ENCODE data around the gene ZNF335. TPM values are rescaled to one million over a fixed set of nuclear protein-coding genes. Genes with fewer than 3 reads are reported as not detected.
A peak's percentile ranks its signal among the peaks of the same experiment; 100 is the strongest.

The ZNF335 gene
- total and polyA plus RNA-seq, 8 donors: 7.4 to 27.4 (median 8.8) TPM

DNA sequence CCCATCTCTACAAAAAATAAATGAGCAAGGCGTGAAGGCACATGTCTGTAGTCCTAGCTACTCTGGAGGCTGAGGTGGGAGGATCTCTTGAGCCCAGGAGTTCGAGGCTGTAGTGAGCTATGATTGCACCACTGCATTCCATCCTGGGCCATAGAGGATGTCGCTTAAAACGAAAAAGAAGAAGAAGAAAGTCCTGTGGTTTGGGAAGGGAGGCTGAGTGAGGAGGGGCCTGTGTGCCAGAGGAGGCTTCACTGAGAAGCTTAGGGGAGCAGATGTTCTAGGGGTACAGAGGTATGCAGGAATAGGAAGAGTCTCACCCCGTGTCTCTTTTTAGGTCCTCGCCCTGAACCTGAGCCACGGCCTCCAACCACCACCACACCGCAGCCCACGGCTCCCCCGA is 40.9 kb upstream of the ZNF335 start:
- TF ChIP-seq, protein P1, sequence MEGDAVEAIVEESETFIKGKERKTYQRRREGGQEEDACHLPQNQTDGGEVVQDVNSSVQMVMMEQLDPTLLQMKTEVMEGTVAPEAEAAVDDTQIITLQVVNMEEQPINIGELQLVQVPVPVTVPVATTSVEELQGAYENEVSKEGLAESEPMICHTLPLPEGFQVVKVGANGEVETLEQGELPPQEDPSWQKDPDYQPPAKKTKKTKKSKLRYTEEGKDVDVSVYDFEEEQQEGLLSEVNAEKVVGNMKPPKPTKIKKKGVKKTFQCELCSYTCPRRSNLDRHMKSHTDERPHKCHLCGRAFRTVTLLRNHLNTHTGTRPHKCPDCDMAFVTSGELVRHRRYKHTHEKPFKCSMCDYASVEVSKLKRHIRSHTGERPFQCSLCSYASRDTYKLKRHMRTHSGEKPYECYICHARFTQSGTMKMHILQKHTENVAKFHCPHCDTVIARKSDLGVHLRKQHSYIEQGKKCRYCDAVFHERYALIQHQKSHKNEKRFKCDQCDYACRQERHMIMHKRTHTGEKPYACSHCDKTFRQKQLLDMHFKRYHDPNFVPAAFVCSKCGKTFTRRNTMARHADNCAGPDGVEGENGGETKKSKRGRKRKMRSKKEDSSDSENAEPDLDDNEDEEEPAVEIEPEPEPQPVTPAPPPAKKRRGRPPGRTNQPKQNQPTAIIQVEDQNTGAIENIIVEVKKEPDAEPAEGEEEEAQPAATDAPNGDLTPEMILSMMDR (IDR thresholded peaks at IDR 0.05): no peak
- H3K36me3 ChIP-seq: no peaks in the 10 kb centered on the region
- H3K4me1 ChIP-seq: no peaks in the 10 kb centered on the region
- H3K4me3 ChIP-seq: no peak overlapping the region
- DNase-seq (no peak), FAIRE-seq (no peak), ATAC-seq (no peak)
- no peaks in the 10 kb centered on the region for H3K9me3 ChIP-seq
- intact Hi-C loops (cut with DNase I): no loop called here
- no peak overlapping the region for H3K27ac ChIP-seq
- 37 to 49% methylated on average over 10 of the region's 10 CpGs for WGBS, 2 donors
- H3K27me3 ChIP-seq: peaks cover 0 to 26% (median 10%) of the 10 kb centered on the region in 4 donors

DNA sequence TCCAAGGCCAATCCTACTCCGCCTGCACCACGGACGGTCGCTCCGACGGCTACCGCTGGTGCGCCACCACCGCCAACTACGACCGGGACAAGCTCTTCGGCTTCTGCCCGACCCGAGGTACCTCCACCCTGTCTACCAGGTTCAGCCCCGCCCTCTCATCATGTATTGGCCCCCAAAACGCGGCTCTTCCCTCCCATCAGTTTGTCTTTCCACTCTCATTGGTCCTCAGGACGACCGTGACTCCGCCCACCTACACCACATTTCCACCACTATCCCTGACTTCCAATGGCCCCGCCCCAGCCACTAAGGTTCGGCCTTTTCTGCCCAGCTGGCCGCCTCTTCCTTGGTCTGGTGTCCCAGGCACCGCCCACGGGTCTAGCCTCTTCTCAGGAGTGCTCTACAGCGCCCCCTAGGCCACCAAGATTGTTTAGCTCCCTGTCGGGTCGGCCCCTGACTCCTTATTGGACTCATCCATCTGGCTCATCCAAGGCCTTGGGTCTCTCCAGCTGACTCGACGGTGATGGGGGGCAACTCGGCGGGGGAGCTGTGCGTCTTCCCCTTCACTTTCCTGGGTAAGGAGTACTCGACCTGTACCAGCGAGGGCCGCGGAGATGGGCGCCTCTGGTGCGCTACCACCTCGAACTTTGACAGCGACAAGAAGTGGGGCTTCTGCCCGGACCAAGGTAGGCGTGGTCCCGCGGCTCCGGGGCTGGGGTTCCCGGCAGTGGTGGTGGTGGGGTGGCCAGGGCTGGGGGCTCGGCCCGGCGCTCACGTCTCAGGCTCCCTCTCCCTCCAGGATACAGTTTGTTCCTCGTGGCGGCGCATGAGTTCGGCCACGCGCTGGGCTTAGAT is 39.9 kb upstream of the ZNF335 start:
- ATAC-seq: peak in 3 of 4 donors; percentile 15 to 29 (median 18)

DNA sequence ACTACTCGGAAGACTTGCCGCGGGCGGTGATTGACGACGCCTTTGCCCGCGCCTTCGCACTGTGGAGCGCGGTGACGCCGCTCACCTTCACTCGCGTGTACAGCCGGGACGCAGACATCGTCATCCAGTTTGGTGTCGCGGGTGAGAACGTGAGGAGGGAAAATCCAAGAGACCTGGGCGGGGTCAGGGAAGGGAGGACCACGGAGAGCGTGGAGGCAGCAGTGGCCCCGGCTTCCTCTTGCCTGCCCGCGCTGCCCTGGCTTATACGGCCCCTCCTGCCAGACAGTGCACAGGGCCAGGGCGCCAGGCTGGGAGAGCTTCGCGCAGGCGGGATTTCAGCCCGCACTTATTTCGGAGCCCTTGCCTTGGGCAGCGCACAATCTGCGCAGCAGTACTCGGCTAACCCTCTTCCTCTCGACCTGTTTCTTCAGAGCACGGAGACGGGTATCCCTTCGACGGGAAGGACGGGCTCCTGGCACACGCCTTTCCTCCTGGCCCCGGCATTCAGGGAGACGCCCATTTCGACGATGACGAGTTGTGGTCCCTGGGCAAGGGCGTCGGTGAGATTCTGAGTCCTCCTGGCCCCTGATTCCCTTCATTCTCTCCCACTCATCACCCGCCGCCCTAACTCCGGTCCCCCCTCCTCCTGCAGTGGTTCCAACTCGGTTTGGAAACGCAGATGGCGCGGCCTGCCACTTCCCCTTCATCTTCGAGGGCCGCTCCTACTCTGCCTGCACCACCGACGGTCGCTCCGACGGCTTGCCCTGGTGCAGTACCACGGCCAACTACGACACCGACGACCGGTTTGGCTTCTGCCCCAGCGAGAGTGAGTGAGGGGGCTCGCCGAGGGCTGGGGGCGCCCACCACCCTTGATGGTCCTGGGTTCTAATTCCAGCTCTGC is 38.7 kb upstream of the ZNF335 start:
- Histone ChIP-seq H3K9me3 (no peaks in the 10 kb centered on the region), H3K27me3 (peaks cover 0 to 23% (median 9%) of the 10 kb centered on the region in 4 donors), H3K36me3 (no peaks in the 10 kb centered on the region), H3K4me1 (no peaks in the 10 kb centered on the region), H3K27ac (no peak overlapping the region), H3K4me3 (peak overlapping the region in 1 of 4 donors; percentile 13)
- FAIRE-seq (no peak), ATAC-seq (peak in 2 of 4 donors; percentile 38 to 40), DNase-seq (no peak)
- intact Hi-C loops (cut with DNase I): no loop called here
- TF ChIP-seq, protein P1 (IDR thresholded peaks at IDR 0.05): no peak
- WGBS, 2 donors: 11% methylated on average over 74 of the region's 74 CpGs

More for the DNA sequence above, 39.9 kb upstream of the ZNF335 start:
- intact Hi-C loops (cut with DNase I): no loop called here
- H3K27ac ChIP-seq: no peak overlapping the region
- TF ChIP-seq, protein P1 (IDR thresholded peaks at IDR 0.05): peak in 1 of 4 donors; percentile 18
- peak in 4 of 6 donors; percentile 30 to 69 (median 59) for DNase-seq
- H3K9me3 ChIP-seq: no peaks in the 10 kb centered on the region
- peaks cover 0 to 26% (median 10%) of the 10 kb centered on the region in 4 donors for H3K27me3 ChIP-seq
- 12 to 15% methylated on average over 56 to 57 of the region's 57 CpGs for WGBS, 2 donors
- no peak overlapping the region for H3K4me3 ChIP-seq
- no peaks in the 10 kb centered on the region for H3K36me3 ChIP-seq
- no peak for FAIRE-seq
- no peaks in the 10 kb centered on the region for H3K4me1 ChIP-seq

DNA sequence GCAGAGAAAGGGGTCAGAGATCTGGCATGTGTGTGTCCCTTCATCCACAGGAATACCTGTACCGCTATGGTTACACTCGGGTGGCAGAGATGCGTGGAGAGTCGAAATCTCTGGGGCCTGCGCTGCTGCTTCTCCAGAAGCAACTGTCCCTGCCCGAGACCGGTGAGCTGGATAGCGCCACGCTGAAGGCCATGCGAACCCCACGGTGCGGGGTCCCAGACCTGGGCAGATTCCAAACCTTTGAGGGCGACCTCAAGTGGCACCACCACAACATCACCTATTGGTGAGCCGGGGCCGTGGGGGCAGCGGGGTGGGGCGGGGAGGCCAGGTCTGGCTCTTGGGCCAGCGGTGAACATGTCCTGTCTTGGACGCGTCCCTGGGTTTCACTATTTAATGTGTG is 37.8 kb upstream of the ZNF335 start:
- Histone ChIP-seq H3K4me3 (no peak overlapping the region), H3K27ac (no peak overlapping the region), H3K4me1 (no peaks in the 10 kb centered on the region)

More for the DNA sequence above, 37.8 kb upstream of the ZNF335 start:
- FAIRE-seq (no peak), ATAC-seq (no peak), DNase-seq (no peak)
- H3K9me3 ChIP-seq: no peaks in the 10 kb centered on the region
- WGBS, 2 donors: 19 to 36% methylated on average over 20 of the region's 20 CpGs
- no peaks in the 10 kb centered on the region for H3K36me3 ChIP-seq
- H3K27me3 ChIP-seq: peaks cover 0 to 22% (median 9%) of the 10 kb centered on the region in 4 donors
- TF ChIP-seq, protein P1 (IDR thresholded peaks at IDR 0.05): no peak
- intact Hi-C loops (cut with DNase I): no loop called here

Measured in pancreas (tissue), 10 donors.